Measurements from ENCODE around the gene LCE2D.
"Not testable (repeated sequence)": the region's sequence is repeated elsewhere in the genome, so short reads cannot be mapped to it uniquely, and the experiment has no call there.

LCE2D gene, protein sequence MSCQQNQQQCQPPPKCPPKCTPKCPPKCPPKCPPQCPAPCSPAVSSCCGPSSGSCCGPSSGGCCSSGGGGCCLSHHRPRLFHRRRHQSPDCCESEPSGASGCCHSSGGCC

DNA sequence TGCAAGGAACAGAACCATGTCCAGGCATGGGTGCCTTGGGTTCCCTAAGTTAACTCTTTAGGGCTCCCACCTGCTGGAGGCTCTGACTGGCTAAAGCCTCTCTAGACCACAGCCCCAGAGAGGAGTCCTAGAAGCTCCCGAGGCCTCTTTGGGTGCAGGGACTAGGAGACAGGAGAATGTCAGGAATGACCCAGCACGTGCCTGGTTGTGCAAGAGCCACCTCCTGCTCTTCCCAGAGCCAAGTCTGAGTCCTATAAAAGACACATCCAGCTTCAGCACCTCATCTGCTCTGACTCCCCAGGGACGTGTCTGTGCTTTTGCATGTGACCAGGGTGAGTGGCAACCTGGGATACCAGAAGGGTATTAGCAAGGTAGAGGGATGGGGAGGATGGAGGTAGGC is at the start of gene LCE2D:
Gene LCE2D, plus strand, starts transcription at position 283 of the 400 bp plus-strand sequence. CDS start 726 bp downstream, outside the sequence.
- DNase-seq, result no peak

DNA sequence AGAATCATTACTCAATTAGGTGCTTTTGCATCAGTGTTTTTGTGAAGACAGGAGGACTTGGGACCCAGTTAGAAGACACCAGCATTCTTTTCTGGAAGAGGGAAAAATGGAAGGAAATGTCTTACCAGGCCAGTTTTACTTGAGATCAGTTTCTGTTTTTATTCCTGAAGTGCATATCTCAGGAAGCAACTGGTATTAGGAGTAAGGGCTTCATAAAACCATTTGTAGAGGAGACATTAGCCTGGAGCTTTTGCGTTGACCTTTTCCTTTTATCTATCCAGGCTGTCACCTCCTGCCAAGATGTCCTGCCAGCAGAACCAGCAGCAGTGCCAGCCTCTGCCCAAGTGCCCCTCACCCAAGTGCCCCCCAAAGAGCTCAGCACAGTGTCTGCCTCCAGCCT is 49.7 kb upstream of the LCE2D start, which contains the start of gene LCE3B:
Gene LCE3B, plus strand, starts transcription at position 301 of the 400 bp plus-strand sequence. Its CDS starts 0 bp downstream, at position 301.
- no peak for DNase-seq

DNA sequence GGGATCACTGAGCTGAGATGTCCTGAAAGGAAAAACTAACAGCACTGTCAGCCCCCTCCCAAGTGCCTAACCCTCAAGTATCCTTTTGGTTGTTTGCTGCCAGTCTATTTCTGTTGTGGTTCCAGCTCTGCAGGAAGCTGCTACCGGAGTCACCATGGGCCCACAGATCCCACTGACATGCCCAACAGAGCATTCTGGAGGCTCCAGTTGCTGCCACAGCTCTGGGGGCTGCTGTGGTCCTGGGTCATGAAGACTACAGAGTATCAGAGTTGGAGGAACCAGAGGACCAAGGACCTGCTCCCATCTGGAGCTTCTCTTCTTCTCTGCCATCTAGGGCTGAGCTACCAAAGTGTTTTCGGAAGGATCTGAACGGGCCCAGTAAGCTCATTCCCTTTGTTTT is 41.2 kb upstream of the LCE2D start:
- DNase-seq, result no peak

DNA sequence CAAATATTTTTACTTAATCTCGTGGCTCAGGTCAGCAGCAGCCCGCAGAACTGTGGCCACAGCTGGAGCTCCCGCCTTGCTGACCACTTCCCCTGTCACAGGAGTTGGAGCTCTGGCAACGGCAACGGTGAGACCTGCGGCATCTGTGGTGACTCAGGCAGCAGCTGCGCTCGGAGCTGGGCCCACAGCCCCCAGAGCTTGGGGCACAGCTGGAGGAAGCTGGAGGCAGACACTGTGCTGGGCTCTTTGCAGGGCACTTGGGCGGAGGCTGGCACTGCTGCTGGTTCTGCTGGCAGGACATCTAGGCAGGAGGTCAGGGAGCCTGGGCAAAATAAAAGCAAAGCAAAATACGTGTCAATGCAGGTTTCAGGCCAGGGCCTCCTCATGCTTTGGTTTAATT is 40.4 kb upstream of the LCE2D start, which contains the start of gene LCE3A:
Gene LCE3A, minus strand, starts transcription at position 301 of the 400 bp plus-strand sequence. Its CDS starts 0 bp downstream, at position 301.
- DNase-seq, result no peak

DNA sequence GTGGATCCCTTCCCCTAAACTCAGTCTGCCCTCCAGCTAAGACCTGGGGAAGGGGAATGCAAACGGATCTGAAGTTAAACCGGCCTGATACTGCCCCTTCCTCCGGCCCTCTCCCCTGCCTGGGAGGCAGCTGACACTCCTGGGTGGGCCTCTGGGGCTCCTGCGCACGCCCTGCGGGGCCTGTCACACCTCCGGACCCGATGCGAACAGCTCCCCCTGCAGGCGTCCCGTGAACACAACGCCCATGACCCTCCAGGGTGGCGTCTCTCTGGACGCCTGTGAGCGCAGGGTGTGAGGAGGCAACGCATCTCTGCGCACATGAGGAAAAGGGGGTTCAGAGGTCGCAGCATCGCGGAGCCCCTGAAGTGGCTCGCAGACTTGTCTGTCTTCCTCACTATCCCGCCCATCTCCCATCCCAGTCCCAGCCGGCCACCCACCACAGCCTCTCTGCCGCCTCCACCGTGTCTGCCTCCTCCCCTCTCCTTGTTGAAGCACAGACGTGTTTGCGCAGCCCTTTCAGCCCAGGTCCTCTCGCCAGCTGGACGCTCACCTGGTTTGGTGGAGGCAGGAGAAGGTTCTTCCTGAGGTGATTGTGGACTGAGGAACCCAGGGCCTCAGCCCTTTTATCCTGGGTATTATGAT is 39.9 kb upstream of the LCE2D start:
- no peak for DNase-seq

DNA sequence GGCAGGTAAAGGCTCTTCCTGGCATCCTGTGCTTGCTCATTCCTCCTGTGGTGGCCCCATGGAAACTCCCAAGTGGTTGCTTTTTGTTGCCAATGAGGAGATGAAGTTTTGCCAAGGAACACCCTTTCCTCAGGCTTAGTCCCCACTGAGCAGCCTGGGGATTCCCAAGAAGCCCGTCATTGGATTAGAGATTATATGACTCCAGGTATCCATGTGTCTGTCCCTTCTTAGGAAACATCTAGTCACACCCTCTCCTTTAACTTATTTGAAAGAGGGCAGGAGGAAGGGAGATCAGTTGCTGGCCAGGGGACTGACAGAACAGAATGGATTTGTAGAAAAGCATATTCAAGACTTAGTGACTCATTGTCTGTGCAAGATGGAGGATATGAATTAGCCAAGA is 36.4 kb upstream of the LCE2D start:
- no peak for DNase-seq

DNA sequence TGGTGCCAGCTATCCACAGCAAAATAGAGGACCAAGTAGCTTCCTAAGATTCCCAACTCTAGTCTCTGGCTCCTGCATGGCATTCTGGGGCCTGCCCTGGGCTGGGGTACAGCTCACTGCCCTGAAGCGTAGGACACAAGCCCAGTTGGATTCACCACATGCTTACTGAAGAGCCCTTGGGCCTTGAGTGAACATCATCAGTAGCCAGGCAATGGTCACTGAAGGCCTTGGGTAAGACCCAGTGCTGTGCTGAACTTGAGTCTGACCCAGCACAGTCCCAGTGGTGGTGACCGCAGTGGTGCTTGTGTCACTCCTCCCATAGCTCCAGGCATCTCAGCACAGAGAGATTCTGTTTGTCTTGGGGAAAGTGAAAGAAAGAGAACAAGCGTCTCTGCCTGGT is 32.6 kb upstream of the LCE2D start:
- no peak for DNase-seq

DNA sequence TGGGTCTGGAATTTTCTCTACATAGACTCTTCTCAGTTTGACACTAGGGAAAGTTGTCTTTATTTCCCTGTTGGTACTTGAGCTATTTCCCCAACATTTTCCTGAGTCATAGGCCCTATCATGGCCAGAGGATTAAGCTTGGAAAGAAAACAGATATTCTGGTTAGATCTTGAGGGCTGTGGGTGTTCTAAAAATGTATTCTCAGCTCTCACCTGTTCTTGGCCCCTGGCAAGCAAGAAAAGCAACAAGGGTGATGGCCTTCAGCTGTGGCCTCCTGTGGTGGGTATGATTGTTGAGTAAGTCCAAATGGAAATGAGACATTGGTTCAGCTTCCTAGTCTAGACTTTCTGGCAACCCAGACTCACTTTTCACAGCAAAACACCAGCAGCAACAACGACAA is 22.8 kb upstream of the LCE2D start:
- DNase-seq, result no peak

DNA sequence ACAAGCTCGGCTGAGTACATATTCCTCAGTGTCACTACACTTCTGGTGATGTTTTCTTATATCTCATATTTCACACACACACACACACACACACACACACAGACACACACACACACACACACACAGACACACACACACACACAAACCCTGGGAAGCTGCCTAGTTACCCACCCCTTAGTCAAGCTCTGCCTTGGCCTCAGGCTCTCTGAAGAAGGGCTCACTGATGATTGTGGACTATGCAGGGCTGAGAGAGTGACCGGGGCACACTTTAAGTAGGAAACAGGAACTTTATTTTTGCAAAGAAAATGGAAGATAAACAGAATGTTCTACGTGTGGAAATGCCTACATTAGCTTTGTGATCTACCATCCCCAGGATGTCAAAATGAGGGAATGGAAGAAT is 19.2 kb upstream of the LCE2D start:
- no peak for DNase-seq

DNA sequence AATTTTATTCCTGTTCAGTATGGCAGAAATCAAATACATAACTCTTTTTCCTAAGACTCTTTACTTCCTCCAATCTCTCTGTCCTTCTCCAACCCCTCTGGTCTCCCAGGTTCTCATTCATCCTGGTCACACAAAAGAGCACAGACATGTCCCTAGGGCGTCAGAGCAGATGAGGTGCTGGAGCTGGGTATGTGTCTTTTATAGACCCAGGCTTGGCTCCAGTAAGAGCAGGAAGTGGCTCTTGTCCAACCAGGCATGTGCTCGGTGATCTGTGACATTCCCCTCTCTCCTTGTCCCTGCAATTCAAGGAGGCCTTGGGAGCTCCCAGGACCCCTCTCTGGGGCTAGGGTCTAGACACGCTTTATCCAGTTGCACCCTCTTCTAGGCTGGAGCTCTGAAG is 18.0 kb upstream of the LCE2D start:
- DNase-seq, result no peak

DNA sequence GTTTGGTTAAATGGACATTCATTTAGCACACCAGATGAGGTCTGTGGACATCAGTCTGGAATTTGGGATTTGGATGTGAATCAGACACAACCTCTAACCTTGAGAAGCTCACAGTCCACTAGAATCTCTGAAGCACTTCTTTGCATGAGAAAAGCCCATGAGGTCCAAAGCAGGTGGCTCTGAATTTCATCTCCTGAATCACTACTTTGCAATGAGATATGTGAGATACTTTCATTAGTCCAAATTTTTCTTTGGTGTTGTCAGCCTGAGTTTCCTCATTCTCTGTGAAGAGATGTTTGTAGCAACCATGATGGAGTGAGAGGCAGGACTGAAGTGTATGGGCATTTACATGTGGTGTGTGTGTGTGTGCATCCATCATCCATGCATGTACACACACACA is 16.5 kb upstream of the LCE2D start:
- no peak for DNase-seq

DNA sequence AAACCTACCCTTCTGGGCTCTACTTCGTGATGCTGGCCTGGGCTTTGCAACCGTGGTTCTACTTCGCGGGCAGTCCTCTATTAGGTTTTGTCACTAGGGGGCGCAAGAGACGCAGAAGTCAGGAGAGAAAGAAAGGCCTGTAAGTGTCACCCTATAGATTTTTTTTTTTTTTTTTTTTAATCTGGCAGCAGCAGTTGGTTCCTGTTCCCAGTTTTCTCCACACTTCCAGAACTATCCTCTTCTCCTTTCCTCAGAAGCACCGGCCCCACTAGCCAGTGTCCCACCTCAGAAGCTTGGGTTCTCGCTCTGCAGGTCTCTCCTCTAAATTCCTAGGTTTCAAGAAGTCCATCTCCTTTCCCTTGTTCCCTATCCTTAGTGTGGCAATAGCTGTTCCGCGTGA is 9.1 kb upstream of the LCE2D start:
- no peak for DNase-seq

DNA sequence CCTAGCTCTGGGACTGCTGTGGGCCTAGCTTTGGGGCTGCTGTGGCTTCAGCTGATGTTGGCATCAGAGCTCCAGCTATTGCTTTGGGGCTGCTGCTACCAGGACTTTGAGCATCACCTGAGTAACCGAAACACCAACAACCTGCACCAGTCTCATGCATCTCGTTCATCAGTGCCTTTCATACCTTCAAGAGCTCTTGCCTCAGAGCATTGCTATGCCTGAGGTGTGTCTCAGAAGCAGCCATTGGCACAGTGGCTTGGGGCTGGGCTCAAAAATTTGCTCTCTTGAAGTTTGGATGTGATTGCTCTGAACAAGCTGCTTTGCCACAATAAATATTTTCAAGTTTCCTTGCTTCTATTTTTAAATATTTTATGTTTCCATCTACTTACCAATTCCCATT is 6.7 kb upstream of the LCE2D start:
- no peak for DNase-seq

DNA sequence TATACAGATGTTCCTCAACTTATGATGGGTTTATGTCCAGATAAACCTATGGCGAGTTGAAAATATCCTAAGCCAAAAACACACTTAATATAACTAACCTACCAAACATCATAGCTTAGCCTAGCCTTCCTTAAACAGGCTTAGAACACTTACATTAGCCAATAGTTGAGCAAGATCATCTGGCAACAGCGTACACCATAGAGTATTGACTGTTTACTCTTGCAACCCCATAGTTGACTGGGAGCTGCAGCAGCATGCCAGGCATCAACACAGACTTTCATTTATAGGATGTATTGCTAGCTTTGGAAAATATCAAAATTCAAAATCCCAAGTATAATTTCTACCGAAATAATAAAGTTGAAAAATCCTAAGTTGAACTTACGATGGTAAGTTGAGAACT is 5.5 kb upstream of the LCE2D start:
- DNase-seq, result no peak

DNA sequence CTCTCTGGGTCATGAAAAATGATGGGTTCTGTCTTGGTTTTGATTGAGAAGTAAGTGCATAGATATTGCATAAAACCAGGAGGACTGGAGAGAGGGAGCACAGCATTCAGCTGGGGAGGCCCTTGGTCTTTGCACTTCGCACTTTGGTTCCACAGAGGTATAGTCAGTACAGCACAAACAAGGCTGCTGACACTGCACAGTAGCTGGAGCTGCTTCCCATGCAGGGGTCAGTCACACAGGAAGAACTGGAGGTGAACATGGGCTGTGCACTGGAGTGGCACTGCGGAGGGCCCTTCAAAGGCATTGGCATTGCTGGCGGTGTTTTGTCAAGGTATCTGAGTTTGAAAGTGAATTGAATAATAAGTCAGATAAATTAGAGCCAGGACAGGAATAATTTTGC is 4.5 kb upstream of the LCE2D start:
- no peak for DNase-seq

DNA sequence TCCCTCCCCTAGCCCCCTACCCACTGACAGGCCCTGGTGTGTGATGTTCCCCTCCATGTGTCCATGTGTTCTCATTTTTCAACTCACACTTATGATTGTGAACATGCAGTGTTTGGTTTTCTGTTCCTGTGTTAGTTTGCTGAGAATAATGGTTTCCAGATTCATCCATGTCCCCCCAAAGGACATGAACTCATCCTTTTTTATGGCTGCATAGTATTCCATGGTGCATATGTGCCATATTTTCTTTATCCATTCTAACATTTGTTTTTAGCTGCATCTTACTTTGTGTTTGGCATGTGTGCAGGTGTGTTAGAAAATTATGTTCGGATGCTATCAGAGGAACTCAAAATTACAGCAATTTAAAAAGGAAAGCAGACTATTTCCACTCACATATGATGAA is 3.0 kb downstream of the LCE2D start:
- DNase-seq, result not testable (repeated sequence)

DNA sequence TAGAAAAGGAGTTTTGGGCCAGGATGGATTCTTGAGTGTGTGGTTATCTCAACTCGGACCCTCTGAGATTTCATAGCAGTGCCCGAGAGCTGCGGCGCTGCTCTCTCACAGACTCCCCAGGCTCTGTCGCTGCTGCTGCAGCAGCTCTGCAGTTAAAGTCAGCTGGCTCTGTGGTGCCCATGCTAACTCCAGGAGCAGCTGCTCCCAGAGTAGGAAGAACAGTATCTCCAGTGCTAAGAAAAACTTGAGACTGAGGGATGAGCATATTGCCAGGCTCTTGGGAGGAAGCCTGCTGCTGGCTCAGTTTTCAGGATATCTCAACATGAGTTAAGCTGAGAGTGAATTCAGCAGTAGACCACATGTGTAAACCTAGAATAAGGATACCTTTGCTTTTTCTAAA is 4.5 kb downstream of the LCE2D start:
- DNase-seq, result no peak

DNA sequence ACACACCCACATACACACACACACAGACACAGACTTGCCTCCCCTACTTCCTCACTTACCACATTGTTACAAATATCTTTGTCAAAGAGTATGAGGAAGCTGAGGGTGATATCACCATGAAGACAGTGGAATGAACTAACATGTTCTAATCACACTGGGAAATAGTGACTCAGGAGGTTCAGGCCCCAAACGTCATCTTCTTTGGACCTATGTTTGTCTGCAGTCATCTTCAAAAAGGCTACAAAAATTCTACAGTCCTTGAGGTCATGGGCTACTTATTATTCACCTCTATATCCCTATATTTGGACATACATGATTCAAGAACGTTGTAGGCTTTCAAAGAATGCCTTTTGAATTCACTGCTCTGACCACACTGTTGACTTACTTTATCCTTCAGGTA is 9.8 kb downstream of the LCE2D start:
- no peak for DNase-seq

DNA sequence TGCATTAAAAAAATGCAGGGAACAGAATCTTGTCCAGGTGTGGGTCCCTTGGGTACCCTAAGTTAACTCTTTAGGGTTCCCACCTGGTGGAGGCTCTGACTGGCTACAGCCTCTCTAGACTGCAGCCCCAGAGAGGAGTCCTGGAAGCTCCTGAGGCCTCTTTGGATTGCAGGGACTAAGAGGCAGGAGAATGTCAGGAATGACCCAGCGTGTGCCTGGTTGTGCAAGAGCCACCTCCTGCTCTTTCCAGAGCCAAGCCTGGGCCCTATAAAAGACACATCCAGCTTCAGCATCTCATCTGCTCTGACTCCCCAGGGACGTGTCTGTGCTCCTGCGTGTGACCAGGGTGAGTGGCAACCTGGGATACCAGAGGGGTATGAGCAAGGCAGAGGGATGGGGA is 11.8 kb downstream of the LCE2D start, which contains the start of gene LCE2C:
Gene LCE2C, plus strand, starts transcription at position 297 of the 400 bp plus-strand sequence. CDS start 737 bp downstream, outside the sequence.
- not testable (repeated sequence) for DNase-seq

DNA sequence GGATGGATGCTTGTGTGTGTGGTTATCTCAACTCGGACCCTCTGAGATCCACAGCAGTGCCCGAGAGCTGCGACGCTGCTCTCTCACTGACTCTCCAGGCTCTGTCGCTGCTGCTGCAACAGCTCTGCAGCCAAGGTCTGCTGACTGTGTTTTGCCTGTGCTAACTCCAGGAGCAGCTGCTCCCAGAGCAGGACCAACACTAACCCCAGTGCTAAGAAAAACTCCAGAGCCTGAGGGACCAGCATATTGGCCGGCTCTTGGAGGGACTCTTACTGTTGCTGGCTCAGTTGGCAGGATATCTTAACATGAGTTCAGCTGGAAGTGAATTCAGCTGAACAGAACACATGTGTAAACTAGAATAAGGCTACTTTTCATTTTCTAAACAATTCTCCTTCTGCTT is 16.3 kb downstream of the LCE2D start:
- DNase-seq, result no peak

DNA sequence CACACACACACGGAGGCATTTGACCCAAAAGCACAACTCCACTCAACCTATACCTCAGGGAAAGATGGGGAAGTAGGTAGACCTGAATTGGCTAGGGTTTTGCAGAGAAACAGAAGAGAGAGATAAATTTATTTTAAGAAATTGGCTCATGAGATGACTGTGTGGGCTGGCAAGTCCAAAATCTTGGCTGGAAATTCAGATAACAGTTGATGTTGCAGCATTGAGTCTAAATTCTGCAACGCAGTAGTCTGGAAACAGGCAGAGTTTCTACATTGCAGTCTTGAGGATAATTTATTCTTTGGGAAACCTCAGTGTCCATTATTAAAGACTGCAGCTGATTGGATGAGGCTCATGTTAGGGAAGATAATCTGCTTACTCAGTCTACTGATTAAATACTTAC is 18.4 kb downstream of the LCE2D start:
- DNase-seq, result no peak

DNA sequence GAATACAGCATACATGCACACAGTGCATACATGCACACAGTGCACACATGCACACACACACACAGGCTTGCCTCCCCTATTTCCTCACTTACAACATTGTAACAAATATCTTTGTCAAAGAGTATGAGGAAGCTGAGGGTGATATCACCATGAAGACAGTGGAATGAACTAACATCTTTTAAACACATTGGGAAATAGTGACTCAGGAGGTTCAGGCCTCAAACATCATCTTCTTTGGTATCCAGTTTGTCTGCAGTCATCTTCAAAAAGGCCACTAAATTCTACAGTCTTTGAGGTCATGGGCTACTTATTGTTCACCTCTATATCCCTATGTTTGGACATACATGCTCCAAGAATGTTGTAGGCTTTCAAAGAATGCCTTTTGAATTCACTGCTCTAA is 20.7 kb downstream of the LCE2D start:
- DNase-seq, result no peak

DNA sequence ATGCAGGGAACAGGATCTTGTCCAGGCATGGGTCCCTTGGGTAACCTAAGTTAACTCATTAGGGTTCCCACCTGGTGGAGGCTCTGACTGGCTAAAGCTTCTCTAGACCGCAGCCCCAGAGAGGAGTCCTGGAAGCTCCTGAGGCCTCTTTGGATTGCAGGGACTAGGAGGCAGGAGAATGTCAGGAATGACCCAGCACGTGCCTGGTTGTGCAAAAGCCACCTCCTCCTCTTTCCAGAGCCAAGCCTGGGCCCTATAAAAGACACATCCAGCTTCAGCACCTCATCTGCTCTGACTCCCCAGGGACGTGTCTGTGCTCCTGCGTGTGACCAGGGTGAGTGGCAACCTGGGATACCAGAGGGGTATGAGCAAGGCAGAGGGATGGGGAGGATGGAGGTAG is 22.6 kb downstream of the LCE2D start, which contains the start of gene LCE2B:
Gene LCE2B, plus strand, starts transcription at position 301 of the 400 bp plus-strand sequence. CDS start 721 bp downstream, outside the sequence.
- not testable (repeated sequence) for DNase-seq

DNA sequence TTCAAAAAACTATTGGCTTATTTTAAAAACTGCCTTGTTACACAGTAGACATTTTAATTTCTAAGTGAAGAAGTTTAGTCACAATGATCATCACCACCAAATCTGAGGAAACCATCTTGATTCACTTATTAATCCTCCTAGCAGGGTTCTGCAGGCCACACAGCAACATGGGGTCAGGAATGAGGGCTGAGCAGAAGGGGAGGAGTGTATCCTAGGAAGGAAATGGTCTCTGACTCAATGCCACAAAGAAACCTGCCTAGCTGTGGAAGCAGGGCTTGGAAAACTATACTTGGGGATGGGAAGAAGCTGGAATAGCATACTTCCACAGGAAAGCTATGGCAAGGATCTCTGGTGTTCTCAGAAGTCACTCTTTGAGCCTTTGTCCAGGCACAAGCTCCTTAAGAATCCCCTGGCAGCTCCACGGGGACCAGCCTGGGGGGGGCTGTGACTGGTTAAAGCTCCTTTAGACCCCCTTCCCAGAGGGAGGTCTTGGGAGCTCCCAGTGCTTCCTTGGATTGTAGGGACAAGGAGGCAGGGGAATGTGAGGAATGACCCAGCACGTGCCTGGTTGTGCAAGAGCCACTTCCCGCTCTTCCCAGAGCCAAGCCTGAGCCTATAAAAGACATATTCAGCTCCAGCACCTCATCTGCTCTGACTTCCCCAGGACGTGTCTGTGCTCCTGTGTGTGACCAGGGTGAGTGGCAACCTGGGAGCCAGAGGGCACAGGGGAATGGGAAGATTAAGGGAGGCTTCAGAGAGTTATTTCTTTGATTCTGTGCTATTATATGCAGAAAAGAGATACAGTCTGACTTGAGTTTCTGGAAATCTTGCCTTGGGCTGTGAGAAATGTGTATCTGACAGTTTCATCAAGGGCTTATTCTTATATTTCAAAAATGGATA is 34.8 kb downstream of the LCE2D start, which contains the start of gene LCE2A:
Gene LCE2A, plus strand, starts transcription at position 645 of the 900 bp plus-strand sequence. CDS start 557 bp downstream, outside the sequence.
- no peak for DNase-seq

All from T1000 (cell line).